CD4-positive, alpha-beta T cell treated with Interferon gamma for 1 hour (primary cell): ENCODE data around the gene SMAD2.
"Not testable (repeated sequence)": the region's sequence is repeated elsewhere in the genome, so short reads cannot be mapped to it uniquely, and the experiment has no call there.

ENCODE experiments used
- DNase-seq: peaks from one replicate; pipeline ENCODE4 v3.0.0-alpha.2; 2020

SMAD2 gene

GRCh38 chr18:47831351-47831750, 99.1 kb downstream of the SMAD2 start:
- DNase-seq: no peak

DNA sequence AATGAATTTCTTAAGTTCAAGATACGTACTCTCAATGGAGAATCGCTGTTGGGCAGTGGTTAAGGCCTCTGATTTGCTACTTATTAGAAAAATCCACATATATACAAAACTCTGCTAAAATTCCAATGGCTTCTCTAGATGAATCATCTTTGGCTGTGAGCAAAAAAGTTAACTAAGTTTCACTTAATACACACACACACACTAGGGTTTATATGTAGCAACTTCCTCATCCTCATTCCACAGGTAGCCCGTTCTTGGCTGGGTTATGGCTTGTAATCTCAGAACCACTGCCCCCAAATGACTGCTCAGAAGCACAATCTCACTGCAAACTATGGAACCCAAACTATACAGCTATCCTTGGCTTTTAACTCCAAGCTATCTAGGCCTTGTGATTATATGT, 99.7 kb downstream of the SMAD2 start:
- no peak for DNase-seq

DNA sequence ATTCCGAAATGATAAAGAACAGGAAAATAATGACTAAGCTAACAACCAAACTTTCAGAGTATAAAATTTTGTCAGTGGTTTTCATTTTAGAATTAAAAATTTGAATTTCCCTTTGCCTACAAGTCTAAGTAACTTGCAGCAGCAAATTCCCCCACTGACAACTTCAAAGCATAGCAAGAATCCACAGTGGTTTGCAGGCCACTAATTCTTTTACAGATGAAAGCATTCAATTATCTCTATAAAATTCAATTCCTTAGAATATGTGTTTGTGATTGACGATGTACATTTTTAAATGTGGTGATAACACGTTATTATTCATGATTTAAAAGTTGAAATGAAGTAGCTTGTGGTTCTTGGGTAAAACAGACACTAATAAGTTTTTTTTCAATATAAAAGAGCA, 100.6 kb downstream of the SMAD2 start:
- DNase-seq: no peak

- DNase-seq: not testable (repeated sequence)
Observed at GRCh38 chr18:47828031-47828430, 102.4 kb downstream of the SMAD2 start.

GRCh38 chr18:47826157-47827074, 104.0 kb downstream of the SMAD2 start:
- no peak for DNase-seq

DNA sequence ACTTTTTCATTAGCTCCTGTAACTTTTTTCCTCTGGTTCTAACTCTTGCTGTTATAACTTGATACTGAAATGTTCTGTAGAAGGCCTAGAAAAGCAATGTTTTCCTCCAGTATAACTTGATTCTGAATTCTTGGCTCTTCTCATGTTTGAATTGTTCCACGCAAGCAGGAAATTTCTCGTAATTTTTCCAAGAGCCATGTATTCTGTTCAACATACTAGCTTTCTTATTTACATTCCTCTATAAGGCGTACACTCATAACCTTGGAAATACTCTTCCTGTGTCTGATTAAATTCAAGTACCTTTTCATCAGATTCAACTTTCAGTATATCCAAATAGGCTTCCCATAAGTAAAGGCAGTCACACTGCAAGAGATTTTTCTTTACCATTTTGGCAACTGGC, 109.1 kb downstream of the SMAD2 start:
- no peak for DNase-seq

- DNase-seq: no peak
Observed at GRCh38 chr18:47817795-47818077, 112.7 kb downstream of the SMAD2 start.

DNA sequence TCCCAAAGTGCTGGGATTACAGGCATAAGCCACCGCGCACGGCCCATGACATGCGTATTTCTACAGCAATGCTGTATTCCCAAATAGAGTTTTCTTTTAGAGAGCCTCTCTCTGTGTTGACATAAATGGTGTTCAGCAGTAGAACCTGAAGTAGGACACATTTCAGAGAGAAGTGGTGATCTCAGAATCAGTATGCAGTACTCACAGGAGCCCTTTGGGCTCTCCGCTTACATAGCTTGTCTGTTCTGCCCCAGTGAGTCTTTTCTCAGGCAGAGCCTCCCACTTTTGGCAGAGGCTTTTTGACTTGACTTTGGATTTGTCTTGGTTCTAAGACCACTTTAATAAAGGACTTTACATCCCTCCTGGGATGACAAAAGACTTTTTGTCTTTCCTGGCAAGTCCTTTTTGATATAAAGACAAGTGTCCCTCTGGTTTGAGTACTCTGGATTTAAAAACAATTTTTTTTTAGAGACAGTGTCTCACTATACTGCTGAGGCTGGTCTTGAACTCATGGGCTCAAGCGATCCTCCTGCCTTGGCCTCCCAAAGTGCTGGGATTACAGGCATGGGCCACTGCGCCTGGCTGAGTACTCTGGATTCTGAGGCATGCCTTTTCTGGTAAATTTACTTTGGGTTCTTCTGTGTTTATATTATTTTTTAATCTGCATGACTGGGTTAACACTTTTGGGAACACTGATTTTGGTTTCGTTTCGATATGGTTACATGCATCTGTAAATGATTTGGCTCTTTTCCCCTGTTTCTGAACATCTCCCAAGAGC, 113.3 kb downstream of the SMAD2 start:
- no peak for DNase-seq

GRCh38 chr18:47815486-47816270, 114.8 kb downstream of the SMAD2 start:
- DNase-seq: no peak

- no peak for DNase-seq
Observed at GRCh38 chr18:47809420-47809819, 121.0 kb downstream of the SMAD2 start.

DNA sequence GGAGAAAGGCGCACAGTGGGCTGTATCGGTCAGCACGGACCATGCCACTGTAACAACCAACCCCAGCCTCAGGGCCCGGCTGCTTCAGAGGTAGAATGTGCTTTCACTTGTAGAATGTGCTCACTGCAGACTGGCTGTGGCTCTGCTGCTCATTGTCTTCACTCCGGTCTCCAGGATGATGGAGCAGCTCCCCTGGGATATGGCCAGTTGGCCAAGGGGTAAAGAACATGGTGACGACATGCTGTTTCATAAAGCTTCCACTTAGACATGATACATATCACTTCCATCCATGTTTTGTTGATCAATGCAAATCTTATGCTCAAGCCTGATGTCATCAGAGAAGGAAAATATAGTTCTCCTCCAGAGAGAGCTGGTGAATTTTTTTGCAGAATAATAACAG, 127.7 kb downstream of the SMAD2 start:
- no peak for DNase-seq

DNA sequence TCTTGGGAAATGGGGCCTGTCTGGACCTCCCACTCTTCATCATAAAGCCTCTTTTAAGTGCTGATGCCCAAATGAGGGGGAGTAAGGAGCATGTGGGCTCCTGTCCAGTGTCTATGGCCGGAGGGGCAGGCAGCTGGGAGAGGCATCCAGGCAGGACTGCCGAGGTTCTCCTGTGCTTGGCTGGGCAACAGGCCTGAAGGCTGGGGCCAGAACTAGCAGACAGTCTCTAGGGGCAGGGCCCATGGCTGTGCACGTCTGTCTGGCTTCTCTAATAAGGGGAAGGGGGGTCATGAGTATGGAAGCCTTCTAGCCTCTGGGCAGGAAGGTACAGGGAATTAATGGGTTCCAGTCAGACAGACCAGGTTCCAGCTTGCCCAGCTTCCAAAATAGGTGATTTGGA, 128.6 kb downstream of the SMAD2 start:
- no peak for DNase-seq

- DNase-seq: no peak
Observed at GRCh38 chr18:47800756-47801155, 129.7 kb downstream of the SMAD2 start.

GRCh38 chr18:47800248-47800647, 130.2 kb downstream of the SMAD2 start:
- no peak for DNase-seq

DNA sequence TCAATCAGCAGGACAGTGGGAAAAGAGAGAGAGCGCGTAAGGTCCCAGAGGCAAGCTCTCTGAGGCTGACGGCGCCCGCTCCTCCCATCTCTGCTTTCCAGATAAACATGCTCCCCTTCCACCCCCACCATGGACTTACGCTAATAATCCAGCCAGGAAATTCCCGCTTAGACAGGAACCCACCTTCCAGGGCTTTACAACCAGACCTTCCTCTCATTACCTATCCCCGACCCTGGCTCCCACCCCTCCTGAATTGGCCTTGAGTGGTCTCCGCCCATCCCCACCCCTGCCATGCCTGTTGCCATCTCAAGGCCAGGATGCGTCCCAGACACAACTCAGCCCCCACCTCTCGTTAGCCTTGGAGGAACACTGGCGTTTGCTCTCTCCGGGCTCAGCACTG, 131.1 kb downstream of the SMAD2 start:
- DNase-seq: no peak

GRCh38 chr18:47798366-47798765, 132.1 kb downstream of the SMAD2 start:
- DNase-seq: no peak

DNA sequence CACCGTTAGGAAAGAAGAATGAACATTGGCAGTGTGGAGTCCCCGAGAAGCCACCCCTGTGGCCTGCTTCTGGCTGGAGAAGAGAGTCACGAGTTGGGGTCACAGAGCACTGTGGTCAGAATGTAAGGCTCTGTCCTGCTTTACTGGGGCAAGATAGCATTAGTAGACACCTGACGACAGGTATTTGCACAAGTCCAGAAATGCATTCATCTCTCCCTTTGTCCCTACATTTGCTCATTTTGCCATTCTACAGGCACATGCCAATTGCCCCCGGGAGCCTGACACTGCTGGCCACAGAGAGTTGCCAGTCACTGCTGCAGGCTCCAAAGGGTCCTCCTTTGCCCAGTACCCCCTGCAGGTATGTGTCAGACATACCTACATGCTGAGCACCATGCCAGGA, 133.3 kb downstream of the SMAD2 start:
- no peak for DNase-seq

GRCh38 chr18:47795434-47795814, 135.0 kb downstream of the SMAD2 start:
- DNase-seq: no peak

DNA sequence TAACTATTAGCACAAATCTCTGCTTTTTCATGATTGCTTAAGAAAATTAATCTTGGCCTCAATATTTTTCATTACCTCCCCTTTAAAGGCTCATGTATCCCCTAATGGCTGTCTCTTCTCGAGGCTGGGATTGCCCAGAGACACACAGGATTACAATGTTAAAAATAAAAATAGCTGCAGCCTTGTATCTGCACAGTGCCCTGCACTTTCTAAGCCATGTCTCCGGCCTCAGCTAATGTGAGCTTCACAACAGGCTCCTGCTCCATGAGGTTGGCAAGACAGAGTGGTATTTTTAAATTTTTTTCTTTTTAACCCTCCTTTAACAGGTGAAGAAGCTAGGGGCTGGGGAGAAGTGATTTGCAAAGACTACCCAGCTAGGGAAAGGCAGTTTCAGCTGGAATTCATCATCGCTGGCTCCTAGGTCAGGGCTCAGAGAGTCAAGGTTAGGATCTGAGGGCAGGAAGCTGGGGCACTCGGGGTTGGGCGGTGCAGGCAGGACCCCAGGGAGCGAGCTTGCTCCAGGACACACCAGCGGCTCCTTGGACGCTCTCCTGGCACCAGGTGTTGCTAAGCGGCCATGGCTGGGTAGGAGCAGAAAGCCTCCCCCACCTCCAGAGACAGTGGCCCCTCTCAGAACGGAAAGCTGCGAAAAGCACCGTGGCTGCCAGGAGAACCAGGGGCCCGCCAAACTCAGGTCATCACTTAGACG, 135.6 kb downstream of the SMAD2 start:
- DNase-seq: no peak

DNA sequence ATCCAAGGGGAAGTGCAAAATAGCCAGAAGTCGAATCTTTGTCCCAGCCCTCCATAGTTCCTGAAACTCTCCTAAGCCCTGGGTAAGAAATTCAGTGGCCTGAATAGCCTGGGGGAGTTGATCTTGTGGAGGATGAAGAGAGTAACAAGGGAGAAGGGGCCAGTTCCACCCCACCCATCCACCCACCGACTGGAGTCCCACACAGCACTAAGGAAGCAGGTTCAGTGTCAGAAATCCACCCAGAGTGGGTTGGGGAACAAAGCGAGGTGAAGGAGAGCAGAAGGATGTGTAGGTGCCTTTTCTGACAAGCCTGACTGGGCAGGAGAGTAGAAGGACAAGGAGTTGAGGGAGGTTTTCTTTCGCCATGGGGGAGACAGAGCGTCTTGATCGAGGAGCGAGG, 136.8 kb downstream of the SMAD2 start:
- DNase-seq: no peak

- DNase-seq: no peak
Observed at GRCh38 chr18:47791461-47791985, 138.9 kb downstream of the SMAD2 start.

DNA sequence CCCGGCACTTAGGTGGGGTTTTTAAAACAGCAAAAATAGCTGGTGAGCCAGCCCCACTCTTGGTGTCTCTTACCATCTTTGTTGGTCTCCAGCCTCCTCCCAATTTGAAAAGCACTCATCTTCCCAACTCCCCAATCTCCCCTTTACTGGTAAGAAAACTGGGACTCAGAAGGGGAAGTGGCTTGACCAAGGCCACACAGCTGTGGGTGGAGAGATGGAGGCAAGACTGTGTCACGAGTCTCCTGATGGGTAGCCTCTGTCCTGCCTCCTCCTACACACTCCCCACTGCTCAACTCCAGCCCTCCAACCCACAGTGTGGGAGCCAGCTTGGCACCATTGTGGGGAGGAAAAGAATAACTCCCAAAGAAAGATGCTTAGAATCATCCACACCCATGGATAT, 140.4 kb downstream of the SMAD2 start:
- DNase-seq: no peak

GRCh38 chr18:47788621-47789020, 141.8 kb downstream of the SMAD2 start:
- no peak for DNase-seq
